OCI-LY7 (cell line): ENCODE results near the gene CENPP. TPM values are rescaled to one million over a fixed set of nuclear protein-coding genes. Genes with fewer than 3 reads are reported as not detected.

Source experiments
- BruUV-seq: library from RNA; stranded (reverse); fragments of 400-500 nt; replicated peaks from 2 replicates; lab custom pipeline; 2021; lab: Mats Ljungman, UMichigan
- CTCF ChIA-PET: fragments of 300-600 bp; sonication (Branson Sonifier 250); formaldehyde crosslinking; loops from one replicate; lab custom pipeline; 2022; ENCODE audit warnings: antibody characterized with exemption; ENCODE audit not compliant: unreplicated experiment; lab: Charles Lee
- POLR2A ChIA-PET: fragments of 300-600 bp; sonication (Branson Sonifier 250); formaldehyde crosslinking; loops from one replicate; lab custom pipeline; 2022; ENCODE audit warnings: antibody characterized with exemption; lab: Charles Lee
- DNase-seq: peaks from one replicate; pipeline ENCODE4 v3.0.0-alpha.2; 2015; ENCODE audit warnings: low spot score
- H2AFZ ChIP-seq: fragments of 200-600 bp; sonication (generic), shearing (Covaris generic); 2 replicates; pipeline ENCODE4 v1.6.1; 2014; ENCODE audit warnings: mild to moderate bottlenecking, antibody characterized with exemption, low read length, moderate library complexity
- H3K27ac ChIP-seq: fragments of 200-600 bp; sonication (generic); 2 replicates; pipeline ENCODE4 v1.5.1; 2014; ENCODE audit warnings: mixed run types, low read depth, mild to moderate bottlenecking, moderate library complexity, low read length, inconsistent platforms; ENCODE audit not compliant: poor library complexity, severe bottlenecking
- H3K36me3 ChIP-seq: fragments of 200-600 bp; sonication (generic); 2 replicates; pipeline ENCODE4 v1.6.1; 2014; ENCODE audit warnings: mild to moderate bottlenecking, antibody characterized with exemption, low read length, moderate library complexity, mixed read lengths; ENCODE audit not compliant: insufficient read depth
- H3K4me1 ChIP-seq: fragments of 200-600 bp; sonication (generic); 2 replicates; pipeline ENCODE4 v1.5.1; 2014; ENCODE audit warnings: mild to moderate bottlenecking, low read length; ENCODE audit not compliant: insufficient read depth, poor library complexity, severe bottlenecking
- H3K4me2 ChIP-seq: fragments of 200-600 bp; sonication (generic); 2 replicates; pipeline ENCODE4 v1.6.1; 2014; ENCODE audit warnings: mild to moderate bottlenecking, low read length
- H3K4me3 ChIP-seq: fragments of 200-600 bp; sonication (generic); 2 replicates; pipeline ENCODE4 v1.5.1; 2014; ENCODE audit warnings: mild to moderate bottlenecking, low read depth, low read length; ENCODE audit not compliant: poor library complexity, severe bottlenecking
- H3K79me2 ChIP-seq: fragments of 200-600 bp; sonication (generic); 2 replicates; pipeline ENCODE4 v1.6.1; 2016; ENCODE audit warnings: low read depth, mild to moderate bottlenecking, low read length, moderate library complexity, mixed read lengths; ENCODE audit not compliant: insufficient read depth
- H3K9me2 ChIP-seq: fragments of 200-600 bp; sonication (generic); 2 replicates; pipeline ENCODE4 v1.6.1; 2016; ENCODE audit warnings: mild to moderate bottlenecking, low read length, mixed read lengths; ENCODE audit not compliant: insufficient read depth
- H3K9me3 ChIP-seq: fragments of 200-600 bp; sonication (generic); 2 replicates; pipeline ENCODE4 v1.6.1; 2014; ENCODE audit warnings: mild to moderate bottlenecking, mixed run types, low read length, mixed read lengths
- H4K20me1 ChIP-seq: fragments of 200-600 bp; sonication (generic); 2 replicates; pipeline ENCODE4 v1.6.1; 2014; ENCODE audit warnings: mild to moderate bottlenecking, antibody characterized with exemption, low read length, moderate library complexity, mixed read lengths; ENCODE audit not compliant: insufficient read depth
- EZH2phosphoT487 ChIP-seq: fragments of 200-600 bp; sonication (generic); IDR thresholded peaks from 2 replicates; pipeline ENCODE4 v1.6.1; 2018; ENCODE audit warnings: low read depth, borderline replicate concordance, mild to moderate bottlenecking, mixed run types, antibody characterized with exemption, low read length, moderate library complexity, mixed read lengths
- intact Hi-C: fragments of 100-400 bp; cut with micrococcal nuclease; formaldehyde crosslinking; loops from one replicate; pipeline ENCODE4 v1.10.0; 2022; ENCODE audit not compliant: unreplicated experiment
- total RNA-seq, 2 experiments: library from RNA; depleted of rRNA in 1 of 2; stranded (reverse); fragments of >200 nt in 1 of 2; shearing (Covaris generic) in 1 of 2; gene quantifications; 2 replicates each; pipeline ENCODE4 v1.2.3, GENCODE V29; 2014 to 2022
- TF ChIP-seq, protein P1 (sequence below): fragments of 200-600 bp; sonication (generic); conservative IDR thresholded peaks from 2 replicates; pipeline ENCODE4 v1.5.1; 2014; ENCODE audit warnings: mild to moderate bottlenecking, antibody characterized with exemption, low read length, moderate library complexity, mixed read lengths

Gene CENPP
- total RNA-seq, 2 experiments from 2014 or later = 25.4 to 30.9 TPM

DNA sequence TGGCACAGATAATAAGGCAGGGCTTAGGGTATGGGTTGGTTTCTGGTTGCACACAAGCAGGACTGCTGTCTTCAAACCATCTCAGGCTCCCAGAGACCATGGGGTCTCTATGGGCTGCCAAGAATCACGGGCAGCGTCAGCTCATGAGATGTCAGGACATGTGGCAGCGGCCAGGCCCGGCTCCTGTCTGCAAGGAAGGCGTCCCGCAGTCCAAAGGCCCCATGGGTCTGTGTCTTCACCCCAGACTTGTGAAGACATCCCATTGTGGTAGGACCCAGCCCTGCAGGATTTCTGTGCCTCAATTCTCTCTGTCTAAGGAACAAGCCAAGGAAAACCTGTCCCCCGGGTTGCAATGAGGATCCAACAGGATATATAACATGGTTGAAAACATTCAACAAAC, 311.6 kb downstream of the CENPP start:
- intact Hi-C loops = no loop called here
- TF ChIP-seq, protein P1, sequence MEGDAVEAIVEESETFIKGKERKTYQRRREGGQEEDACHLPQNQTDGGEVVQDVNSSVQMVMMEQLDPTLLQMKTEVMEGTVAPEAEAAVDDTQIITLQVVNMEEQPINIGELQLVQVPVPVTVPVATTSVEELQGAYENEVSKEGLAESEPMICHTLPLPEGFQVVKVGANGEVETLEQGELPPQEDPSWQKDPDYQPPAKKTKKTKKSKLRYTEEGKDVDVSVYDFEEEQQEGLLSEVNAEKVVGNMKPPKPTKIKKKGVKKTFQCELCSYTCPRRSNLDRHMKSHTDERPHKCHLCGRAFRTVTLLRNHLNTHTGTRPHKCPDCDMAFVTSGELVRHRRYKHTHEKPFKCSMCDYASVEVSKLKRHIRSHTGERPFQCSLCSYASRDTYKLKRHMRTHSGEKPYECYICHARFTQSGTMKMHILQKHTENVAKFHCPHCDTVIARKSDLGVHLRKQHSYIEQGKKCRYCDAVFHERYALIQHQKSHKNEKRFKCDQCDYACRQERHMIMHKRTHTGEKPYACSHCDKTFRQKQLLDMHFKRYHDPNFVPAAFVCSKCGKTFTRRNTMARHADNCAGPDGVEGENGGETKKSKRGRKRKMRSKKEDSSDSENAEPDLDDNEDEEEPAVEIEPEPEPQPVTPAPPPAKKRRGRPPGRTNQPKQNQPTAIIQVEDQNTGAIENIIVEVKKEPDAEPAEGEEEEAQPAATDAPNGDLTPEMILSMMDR = no peak
- no peak for TF ChIP-seq EZH2phosphoT487
- H3K9me2 ChIP-seq = no peaks in the 10 kb centered on the region
- peaks cover 65% of the 10 kb centered on the region for H3K36me3 ChIP-seq
- no peaks in the 10 kb centered on the region for H3K79me2 ChIP-seq
- no peaks in the 10 kb centered on the region for H4K20me1 ChIP-seq
- H2AFZ ChIP-seq = no peak overlapping the region
- no peak overlapping the region for H3K4me3 ChIP-seq
- BruUV-seq = no TSS peak
- ChIA-PET CTCF (no interaction called here), POLR2A (no interaction called here)
- H3K9me3 ChIP-seq = no peaks in the 10 kb centered on the region
- no peak overlapping the region for H3K4me2 ChIP-seq
- no peak for DNase-seq
- H3K27ac ChIP-seq = no peak overlapping the region
- no peaks in the 10 kb centered on the region for H3K4me1 ChIP-seq

DNA sequence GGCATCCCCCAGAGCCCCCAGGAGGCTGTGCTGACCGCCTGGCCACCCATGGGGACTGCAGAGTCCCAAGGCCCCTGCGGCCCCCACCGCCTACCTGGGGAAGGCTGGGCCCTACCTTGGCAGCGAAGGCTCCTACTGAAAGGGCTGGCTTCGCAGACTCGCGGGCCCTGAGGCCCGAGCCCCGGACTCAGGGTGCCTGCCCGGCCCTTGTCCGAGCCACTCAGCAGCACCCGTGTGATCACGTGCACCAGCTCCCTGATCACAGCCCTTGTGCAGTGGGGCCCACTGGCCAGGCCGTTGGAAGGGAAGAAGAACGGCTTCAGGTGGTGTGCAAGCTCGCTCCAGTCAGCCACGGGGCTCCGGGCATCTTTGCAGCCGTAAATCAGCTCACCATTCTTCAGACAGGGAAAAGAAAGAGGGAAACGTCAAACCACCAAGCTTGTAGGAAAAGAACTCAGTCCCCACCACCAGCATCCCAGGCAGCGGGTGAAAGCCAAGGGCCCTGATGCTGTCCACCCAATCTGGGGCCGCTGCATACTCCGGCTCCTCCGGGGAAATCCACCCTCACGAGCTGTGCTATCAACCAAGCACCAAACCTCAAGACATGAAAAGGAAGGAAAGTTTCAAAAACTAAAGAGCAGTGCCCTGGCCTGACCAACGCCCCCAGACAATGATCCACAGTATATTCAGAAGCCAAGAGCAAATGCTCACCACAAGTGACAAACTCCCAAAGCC, 312.3 kb downstream of the CENPP start:
- CTCF ChIA-PET = no interaction called here
- Histone ChIP-seq H3K9me2 (no peaks in the 10 kb centered on the region), H3K79me2 (no peaks in the 10 kb centered on the region), H4K20me1 (no peaks in the 10 kb centered on the region), H2AFZ (no peak overlapping the region), H3K4me3 (no peak overlapping the region), H3K4me1 (no peaks in the 10 kb centered on the region), H3K4me2 (no peak overlapping the region), H3K9me3 (no peaks in the 10 kb centered on the region), H3K27ac (no peak overlapping the region), H3K36me3 (peaks cover 67% of the 10 kb centered on the region)
- POLR2A ChIA-PET = no interaction called here
- no peak for TF ChIP-seq EZH2phosphoT487
- TF ChIP-seq, protein P1 = no peak
- intact Hi-C loops = no loop called here
- DNase-seq = no peak
- no TSS peak for BruUV-seq

DNA sequence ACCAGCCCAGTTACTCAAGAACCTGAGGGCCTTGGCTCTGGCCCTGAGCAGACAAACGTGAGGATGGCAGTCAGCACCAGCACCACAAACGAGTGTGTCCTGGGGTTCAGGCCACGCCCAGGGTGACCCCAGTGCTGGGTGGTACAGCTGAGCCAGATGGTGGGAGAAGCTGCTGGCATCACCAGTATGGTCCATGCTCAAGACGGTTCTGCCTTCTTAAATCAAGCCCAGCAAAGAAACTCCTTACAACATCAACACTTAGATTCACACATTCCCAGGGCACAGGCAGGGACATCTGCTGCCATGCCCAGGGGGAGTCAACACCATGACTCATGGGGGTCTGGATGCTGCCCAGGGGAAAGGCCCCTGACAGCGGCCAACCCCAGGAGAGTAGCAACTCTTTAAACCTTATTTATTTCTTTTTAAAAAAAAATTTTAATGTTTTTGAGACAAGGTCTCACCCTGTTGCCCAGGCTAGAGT, 312.9 kb downstream of the CENPP start:
- DNase-seq = no peak

More for the DNA sequence above, 312.9 kb downstream of the CENPP start:
- ChIA-PET CTCF (no interaction called here), POLR2A (no interaction called here)
- H3K4me1 ChIP-seq = no peaks in the 10 kb centered on the region
- no peaks in the 10 kb centered on the region for H3K9me2 ChIP-seq
- no peak overlapping the region for H2AFZ ChIP-seq
- no peaks in the 10 kb centered on the region for H4K20me1 ChIP-seq
- TF ChIP-seq, protein P1 = no peak
- no peak for TF ChIP-seq EZH2phosphoT487
- H3K36me3 ChIP-seq = peaks cover 68% of the 10 kb centered on the region
- H3K4me2 ChIP-seq = no peak overlapping the region
- intact Hi-C loops = no loop called here
- no peak overlapping the region for H3K4me3 ChIP-seq
- no TSS peak for BruUV-seq
- no peaks in the 10 kb centered on the region for H3K79me2 ChIP-seq
- H3K27ac ChIP-seq = no peak overlapping the region
- H3K9me3 ChIP-seq = no peaks in the 10 kb centered on the region
